IPS-15b (cell line): ENCODE data around the gene OVCH1.
"Not testable (repeated sequence)": the region's sequence is repeated elsewhere in the genome, so short reads cannot be mapped to it uniquely, and the experiment has no call there.

Source experiments
- H3K27me3 ChIP-seq: one replicate; pipeline ENCODE4 v1.6.1; 2013; ENCODE audit warnings: low read length; ENCODE audit not compliant: control insufficient read depth, insufficient read depth
- H3K36me3 ChIP-seq: one replicate; pipeline ENCODE4 v1.6.1; 2013; ENCODE audit warnings: low read length; ENCODE audit not compliant: control insufficient read depth, insufficient read depth
- H3K4me1 ChIP-seq: one replicate; pipeline ENCODE4 v1.6.1; 2013; ENCODE audit warnings: mild to moderate bottlenecking, low read length; ENCODE audit not compliant: control insufficient read depth, insufficient read depth
- H3K4me3 ChIP-seq: one replicate; pipeline ENCODE4 v1.5.1; 2013; ENCODE audit warnings: low read depth, low read length
- H3K9ac ChIP-seq: one replicate; pipeline ENCODE4 v1.6.1; 2013; ENCODE audit warnings: low read depth, mild to moderate bottlenecking, low read length
- H3K9me3 ChIP-seq: one replicate; pipeline ENCODE4 v1.6.1; 2013; ENCODE audit warnings: mild to moderate bottlenecking, low read length; ENCODE audit not compliant: control insufficient read depth, insufficient read depth

OVCH1 gene

GRCh38 chr12:29398495-29398894 lies 99.0 kb downstream of the OVCH1 start:
- Histone ChIP-seq H3K36me3 (no peaks in the 10 kb centered on the region), H3K4me3 (no peak overlapping the region), H3K4me1 (no peaks in the 10 kb centered on the region)

GRCh38 chr12:29396774-29397173 lies 100.7 kb downstream of the OVCH1 start:
- no peak overlapping the region for H3K4me3 ChIP-seq
- no peaks in the 10 kb centered on the region for H3K36me3 ChIP-seq
- no peaks in the 10 kb centered on the region for H3K27me3 ChIP-seq
- H3K9me3 ChIP-seq = no peaks in the 10 kb centered on the region
- no peaks in the 10 kb centered on the region for H3K4me1 ChIP-seq
- H3K9ac ChIP-seq = no peak overlapping the region

More at GRCh38 chr12:29398495-29398894, 99.0 kb downstream of the OVCH1 start:
- Histone ChIP-seq H3K27me3 (no peaks in the 10 kb centered on the region), H3K9ac (no peak overlapping the region), H3K9me3 (no peaks in the 10 kb centered on the region)

- Histone ChIP-seq H3K36me3 (no peaks in the 10 kb centered on the region), H3K9ac (no peak overlapping the region), H3K4me3 (no peak overlapping the region), H3K4me1 (no peaks in the 10 kb centered on the region), H3K9me3 (no peaks in the 10 kb centered on the region), H3K27me3 (no peaks in the 10 kb centered on the region)
Measured at GRCh38 chr12:29395356-29395755, 102.1 kb downstream of the OVCH1 start.

GRCh38 chr12:29390419-29390818 lies 107.1 kb downstream of the OVCH1 start:
- H3K4me1 ChIP-seq = not testable (repeated sequence)

GRCh38 chr12:29389295-29389919 lies 108.1 kb downstream of the OVCH1 start:
- no peak overlapping the region for H3K9ac ChIP-seq
- no peaks in the 10 kb centered on the region for H3K4me1 ChIP-seq

More at GRCh38 chr12:29390419-29390818, 107.1 kb downstream of the OVCH1 start:
- not testable (repeated sequence) for H3K36me3 ChIP-seq, H3K27me3 ChIP-seq, H3K9ac ChIP-seq, H3K4me3 ChIP-seq, H3K9me3 ChIP-seq

GRCh38 chr12:29386084-29386680 lies 111.3 kb downstream of the OVCH1 start:
- not testable (repeated sequence) for H3K9ac ChIP-seq, H3K9me3 ChIP-seq, H3K27me3 ChIP-seq, H3K4me1 ChIP-seq, H3K36me3 ChIP-seq, H3K4me3 ChIP-seq

More at GRCh38 chr12:29389295-29389919, 108.1 kb downstream of the OVCH1 start:
- Histone ChIP-seq H3K27me3 (no peaks in the 10 kb centered on the region), H3K9me3 (no peaks in the 10 kb centered on the region), H3K4me3 (no peak overlapping the region), H3K36me3 (no peaks in the 10 kb centered on the region)

- not testable (repeated sequence) for H3K4me1 ChIP-seq, H3K27me3 ChIP-seq, H3K9me3 ChIP-seq, H3K4me3 ChIP-seq, H3K36me3 ChIP-seq, H3K9ac ChIP-seq
Measured at GRCh38 chr12:29385194-29385593, 112.3 kb downstream of the OVCH1 start.

GRCh38 chr12:29382251-29382650 lies 115.2 kb downstream of the OVCH1 start:
- Histone ChIP-seq H3K27me3 (no peaks in the 10 kb centered on the region), H3K9me3 (no peaks in the 10 kb centered on the region), H3K4me3 (no peak overlapping the region), H3K4me1 (no peaks in the 10 kb centered on the region), H3K36me3 (no peaks in the 10 kb centered on the region), H3K9ac (no peak overlapping the region)

- H3K27me3 ChIP-seq = no peaks in the 10 kb centered on the region
- peak within 1 kb of the TSS; percentile 77 for H3K9ac ChIP-seq
- H3K4me1 ChIP-seq = no peaks in the 10 kb centered on the region
- H3K4me3 ChIP-seq = peak within 1 kb of the TSS; percentile 98
- H3K36me3 ChIP-seq = no peaks in the 10 kb centered on the region
- no peaks in the 10 kb centered on the region for H3K9me3 ChIP-seq
Measured at GRCh38 chr12:29380536-29381523, 116.7 kb downstream of the OVCH1 start, which contains the start of gene ERGIC2. ERGIC2 (minus strand) TSS chr12:29381172; CDS start chr12:29371633, 9,539 bp downstream.
